Measurements from ENCODE around the gene SUV39H1.
"Not testable (repeated sequence)": the region's sequence is repeated elsewhere in the genome, so short reads cannot be mapped to it uniquely, and the experiment has no call there.

Gene SUV39H1

DNA sequence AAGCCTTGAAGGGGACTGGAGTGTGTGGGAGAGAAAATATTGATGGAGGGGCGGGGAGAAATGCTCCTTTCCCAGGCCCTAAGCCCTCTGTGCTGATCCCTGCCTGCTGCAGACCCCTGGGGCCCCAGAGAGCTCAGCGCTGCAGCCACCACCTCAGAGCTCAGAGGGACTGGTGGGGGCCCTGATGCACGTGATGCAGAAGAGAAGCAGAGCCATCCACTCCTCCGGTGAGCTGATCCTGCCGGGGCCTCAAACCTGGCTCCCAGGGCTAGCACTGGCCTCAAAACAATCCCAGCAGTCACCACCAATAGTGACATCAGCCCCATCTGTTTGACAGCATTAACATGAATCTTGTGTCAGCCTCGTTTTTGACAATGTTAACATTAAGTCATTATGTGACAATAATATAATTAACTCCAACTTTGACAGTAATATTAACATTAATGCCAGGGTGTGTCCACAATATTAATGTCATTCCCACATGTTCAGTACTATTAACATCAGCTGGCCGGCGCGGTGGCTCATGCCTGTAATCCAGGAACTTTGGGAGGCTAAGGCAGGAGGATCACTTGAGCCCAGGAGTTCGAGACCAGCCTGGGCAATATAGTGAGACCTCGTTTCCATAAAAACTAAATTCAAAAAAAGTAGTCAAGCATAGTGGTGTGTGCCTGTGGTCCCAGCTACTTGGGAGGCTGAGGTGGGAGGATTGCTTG is 7.2 kb upstream of the SUV39H1 start:
- DNase-seq = no peak

DNA sequence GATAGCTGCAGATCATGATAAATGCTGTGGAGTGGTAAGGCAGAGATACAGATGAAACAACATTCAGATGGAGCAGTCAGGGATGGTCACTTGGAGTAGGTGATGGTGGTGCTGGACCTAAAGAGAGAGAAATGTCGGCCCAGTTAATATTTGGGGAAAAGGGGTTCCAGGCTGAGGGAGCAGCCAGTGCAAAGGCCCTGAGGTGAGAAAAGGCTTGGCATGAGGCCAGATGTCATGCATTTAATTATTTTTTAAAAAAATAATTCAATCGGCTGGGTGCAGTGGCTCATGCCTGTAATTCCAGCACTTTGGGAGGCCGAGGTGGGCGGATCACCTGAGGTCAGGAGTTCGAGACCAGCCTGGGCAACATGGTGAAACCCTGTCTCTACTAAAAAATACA is 4.8 kb upstream of the SUV39H1 start:
- DNase-seq = not testable (repeated sequence)

DNA sequence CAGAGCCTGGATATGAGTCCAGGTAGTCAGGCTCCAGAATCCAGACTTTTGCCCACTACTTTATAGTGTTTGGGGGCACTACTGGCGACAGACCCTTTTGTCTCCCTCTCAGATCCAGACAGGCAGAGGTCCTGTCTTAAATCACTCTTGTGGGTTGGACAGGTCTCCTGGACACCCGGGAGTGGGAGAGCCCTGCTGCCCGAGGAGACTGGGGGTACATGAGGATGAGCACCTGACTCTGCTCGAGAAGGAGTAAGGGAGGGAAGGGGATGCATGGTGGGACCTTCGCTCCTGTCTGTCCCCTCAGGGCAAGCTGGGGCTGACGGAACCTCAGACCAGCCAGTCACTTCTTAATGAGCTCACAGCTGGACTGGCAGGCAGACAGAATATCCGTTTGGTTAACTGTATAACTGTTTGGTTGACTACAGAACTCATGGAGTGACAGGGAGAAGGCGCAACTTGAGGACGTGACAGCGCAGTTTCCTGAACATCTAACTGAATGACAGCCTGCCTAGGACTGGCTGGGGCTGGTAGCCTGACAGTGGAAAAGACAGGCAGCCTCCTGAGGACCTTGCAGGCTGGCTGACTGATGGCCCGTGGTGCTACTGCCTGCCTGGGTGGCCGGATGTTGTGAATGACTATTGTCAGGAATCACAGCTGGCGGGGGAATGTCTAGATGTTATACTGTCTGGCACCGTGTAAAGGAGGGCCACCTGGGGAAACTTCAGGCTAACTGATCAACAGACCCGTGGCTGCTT is 1.6 kb upstream of the SUV39H1 start:
- DNase-seq = no peak

DNA sequence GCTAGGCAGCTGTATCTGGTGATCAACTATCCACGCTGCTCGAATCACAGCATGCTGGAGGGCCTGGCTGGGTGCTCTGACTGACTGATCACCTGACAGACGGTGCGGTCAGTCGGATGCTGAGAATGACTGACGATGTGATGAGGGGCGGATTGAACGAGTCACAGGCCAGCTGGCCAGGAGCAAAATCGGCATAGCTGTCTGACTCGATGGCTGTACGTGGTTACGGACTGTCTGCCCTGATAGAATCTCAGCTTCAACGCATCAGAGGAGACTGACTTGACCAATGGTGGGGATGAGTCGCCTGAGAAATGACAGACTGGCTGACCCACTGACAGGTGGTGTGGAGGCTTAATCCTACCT is 1.0 kb upstream of the SUV39H1 start:
- no peak for DNase-seq

DNA sequence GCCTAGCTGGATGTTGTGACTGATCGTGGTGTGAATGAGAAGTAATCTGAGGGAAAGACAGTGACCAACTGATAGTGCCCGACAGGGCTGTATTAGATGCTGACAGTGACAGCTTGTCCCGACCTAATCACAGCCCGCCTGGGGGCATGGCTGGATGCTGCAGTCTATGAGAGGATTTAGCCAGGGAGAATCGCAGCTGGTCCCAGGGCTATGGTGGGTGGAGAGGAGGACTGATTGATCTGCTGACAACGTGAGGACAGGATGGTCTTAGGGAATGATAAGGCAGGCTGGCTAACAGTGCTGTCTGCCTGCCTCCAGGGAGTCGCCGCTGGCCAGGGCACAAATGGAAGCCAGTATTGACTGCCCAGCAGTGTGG is 621 bp upstream of the SUV39H1 start:
- DNase-seq = no peak

DNA sequence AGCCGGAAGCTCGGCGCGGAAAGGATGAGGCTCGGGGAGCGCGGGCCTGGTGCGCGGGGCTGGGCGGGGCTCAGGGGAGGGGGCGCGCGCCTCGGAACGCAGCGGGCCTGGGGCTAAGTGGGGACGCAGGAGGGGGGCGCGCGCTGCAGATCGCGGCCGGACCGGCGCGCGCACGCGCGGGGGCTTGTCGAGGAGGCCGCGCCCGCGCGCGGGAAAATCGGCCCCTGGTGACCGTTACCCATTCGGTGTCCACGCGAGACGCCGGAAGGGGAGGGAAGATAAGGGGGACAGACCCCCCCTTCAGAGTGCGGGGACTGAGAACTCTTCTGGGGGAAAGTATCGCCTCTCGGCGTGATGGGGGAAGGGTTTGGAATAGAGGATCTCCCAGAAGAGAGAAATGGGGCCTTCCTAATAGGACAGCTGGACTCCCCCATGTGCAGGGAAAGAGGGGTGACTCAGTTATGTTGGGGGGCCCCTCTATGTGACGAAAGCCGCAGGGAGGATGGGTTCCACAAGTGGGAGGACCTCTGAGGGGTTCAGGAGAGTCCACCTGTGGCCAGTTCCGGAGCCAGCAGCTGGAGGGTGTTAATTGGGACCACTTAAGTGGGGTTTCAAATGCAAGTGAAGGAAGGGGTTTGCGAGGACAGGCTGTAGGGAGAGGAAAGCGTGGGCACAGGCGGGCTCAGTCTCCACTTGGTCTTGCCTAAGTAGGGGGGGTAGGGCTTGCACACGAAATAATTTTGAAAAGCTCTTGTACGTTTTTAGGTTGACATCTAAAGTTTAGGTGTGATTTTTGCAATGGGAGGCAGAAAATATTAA is 584 bp downstream of the SUV39H1 start:
- DNase-seq = peak; percentile 26

DNA sequence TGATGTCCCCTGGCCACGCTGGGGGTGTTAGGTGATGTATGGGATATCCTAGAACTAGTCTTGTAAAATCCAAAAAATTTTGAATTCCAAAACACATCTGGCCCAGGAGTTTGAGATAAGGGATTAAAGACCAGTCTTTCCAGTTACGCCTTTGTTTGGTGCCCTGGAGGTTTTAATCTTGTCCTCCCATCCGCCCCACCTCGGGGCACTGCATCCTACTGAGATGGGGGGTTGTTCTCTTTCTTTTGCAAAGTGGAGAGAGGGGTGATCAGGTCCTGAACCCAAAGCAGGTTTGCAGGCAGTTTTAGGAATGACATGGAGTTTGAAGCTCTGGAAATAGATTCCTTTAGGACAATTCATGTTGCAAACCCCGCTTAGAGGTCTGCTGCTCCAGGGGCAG is 1.8 kb downstream of the SUV39H1 start:
- no peak for DNase-seq

DNA sequence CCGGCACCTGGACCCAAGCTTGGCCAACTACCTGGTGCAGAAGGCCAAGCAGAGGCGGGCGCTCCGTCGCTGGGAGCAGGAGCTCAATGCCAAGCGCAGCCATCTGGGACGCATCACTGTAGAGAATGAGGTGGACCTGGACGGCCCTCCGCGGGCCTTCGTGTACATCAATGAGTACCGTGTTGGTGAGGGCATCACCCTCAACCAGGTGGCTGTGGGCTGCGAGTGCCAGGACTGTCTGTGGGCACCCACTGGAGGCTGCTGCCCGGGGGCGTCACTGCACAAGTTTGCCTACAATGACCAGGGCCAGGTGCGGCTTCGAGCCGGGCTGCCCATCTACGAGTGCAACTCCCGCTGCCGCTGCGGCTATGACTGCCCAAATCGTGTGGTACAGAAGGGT is 3.7 kb downstream of the SUV39H1 start:
- DNase-seq = no peak

DNA sequence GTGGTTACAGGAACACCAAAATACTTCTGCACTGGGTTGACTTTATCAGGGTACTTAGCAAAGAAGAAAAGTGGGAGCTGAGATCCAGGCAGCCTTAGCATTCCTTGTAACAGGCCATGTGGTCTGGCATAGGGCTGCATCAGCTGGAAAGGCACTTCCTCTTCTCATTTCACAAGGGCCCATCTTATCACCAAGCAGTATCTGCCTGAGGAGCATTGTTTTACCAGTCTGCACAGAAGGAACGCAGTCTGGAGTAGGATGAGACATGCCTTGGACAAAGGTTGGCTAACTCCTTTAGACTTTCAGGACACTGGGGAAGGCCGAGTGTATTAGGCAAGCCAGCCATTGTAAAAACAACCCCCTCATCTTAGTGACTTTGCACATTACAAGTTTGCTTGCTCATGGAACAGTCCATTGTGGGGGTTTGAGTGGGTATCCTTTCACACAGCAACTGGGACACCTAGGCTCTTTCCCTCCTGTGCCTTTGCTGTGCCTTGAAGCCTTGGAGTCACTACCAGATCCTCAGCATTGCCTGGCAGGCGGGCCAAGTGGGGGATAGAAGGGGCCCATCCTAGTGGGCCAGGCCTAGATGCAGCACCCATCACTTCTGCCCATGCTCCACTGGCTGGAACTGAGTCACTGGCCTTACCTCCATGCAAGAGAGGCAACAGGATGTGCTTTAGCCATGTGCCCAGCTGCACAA is 4.6 kb downstream of the SUV39H1 start:
- DNase-seq = no peak

DNA sequence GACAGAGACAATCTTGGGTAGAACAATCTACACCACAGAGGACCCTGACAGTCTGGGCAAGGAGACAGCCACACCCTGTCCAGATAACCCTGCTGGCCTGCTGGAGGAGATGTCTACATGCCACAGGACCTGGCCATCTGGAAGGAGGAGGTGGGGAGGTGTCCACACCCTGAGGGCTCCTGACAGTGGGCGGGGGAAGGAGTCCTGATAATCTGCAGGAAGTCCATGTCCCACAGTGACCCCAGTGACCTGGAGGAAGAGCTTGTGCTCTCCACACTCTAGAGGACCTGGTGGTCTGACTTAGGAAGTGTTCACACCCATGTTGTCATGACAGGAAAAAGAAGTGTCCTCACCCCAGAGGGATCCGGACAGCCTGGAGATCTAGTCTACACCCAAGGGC is 5.5 kb downstream of the SUV39H1 start:
- no peak for DNase-seq

DNA sequence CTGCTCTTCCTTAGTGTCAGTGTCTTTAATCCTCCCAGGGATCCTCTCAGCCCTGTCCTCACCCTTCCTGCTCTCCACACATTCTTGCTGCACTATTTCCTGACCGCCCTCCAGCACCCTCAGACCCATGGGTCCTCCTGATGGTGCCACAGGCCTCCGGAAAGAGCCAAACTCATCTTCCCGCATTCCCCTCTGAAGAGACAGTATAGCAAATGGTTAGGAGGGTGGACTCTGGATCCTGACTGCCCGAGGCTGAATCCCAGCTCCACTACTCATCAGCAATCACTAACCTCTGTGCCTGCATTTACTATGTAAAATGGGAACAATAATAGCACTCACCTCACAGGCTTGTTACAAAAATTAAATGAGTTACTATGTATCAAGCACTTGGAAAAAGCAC is 6.2 kb downstream of the SUV39H1 start:
- DNase-seq = no peak

DNA sequence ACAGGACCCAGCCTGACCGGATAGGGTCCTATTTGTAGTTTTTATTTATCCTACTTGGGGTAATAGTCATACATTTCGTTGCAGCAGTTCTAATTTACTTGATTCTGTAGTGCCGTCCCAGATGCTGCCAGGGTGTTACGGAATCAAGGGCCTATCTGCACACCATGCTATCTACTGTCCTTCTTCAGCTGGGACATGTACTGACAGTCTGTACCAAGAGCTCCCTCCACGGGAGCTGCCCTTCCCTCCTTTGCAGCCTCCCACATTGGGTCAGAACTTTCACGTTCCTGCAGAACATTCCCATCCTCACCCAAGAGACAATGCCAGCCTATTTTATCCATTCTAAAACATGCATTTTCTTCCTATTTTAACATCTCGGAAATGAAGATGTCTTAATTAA is 6.7 kb downstream of the SUV39H1 start:
- no peak for DNase-seq

DNA sequence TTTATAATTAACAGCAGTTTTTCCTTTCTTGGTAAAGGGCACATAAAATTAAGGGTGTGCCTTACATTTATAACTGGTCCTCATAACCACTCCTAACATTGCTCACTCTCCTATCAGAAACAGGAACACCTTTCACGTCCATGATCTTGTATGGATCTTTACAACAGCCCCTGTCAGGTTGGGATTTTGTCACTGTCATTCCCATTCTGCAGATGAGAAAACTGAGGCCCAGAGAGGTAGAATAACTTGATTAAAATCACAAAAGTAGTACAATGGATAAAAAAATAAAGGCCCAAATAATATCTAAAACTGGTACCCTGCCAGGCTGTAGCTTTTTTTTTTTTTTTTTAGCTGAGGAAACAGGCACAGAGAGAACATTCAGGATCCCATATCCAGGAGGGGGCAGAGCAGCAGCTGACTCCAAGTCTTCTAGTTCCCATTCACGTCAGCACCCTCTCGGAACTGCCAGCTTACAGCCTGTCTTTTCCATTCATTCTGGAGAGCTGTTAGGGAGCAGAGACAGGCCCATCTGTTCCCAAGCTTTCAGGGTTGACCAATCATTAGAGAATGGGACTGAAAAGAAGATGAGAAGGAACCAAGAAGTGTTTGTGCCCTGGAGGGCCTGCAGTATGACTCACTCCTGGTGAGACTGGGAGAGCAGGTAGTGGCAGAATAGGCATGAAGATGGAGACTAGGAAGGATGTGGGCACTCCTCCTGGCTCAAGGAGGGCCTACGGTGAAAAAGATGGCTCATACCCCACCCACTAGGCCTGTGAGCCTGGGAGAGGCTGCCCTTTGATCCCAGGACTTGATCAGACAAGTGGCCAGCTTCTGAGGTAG is 7.3 kb downstream of the SUV39H1 start:
- DNase-seq = no peak

DNA sequence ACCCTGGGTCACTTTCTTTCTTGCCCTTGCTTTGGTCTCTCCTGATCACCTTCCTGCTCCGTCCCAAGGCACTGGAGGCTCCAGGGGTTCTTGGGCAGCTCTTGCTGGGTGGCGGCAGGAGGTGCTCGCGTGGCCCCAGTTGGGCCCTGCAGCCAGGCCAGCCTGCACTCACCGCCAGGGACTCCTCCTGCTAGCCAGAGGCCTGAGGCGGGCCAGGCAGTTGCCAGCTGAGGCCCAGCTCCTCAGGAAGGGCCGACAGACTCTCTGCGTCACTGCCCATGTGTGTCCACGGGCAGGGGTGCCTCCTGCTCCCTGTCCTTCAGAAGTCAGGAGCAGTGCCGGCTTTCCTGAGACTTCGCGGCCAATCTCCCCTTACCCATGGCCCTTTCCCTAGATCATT is 9.3 kb downstream of the SUV39H1 start:
- no peak for DNase-seq

DNA sequence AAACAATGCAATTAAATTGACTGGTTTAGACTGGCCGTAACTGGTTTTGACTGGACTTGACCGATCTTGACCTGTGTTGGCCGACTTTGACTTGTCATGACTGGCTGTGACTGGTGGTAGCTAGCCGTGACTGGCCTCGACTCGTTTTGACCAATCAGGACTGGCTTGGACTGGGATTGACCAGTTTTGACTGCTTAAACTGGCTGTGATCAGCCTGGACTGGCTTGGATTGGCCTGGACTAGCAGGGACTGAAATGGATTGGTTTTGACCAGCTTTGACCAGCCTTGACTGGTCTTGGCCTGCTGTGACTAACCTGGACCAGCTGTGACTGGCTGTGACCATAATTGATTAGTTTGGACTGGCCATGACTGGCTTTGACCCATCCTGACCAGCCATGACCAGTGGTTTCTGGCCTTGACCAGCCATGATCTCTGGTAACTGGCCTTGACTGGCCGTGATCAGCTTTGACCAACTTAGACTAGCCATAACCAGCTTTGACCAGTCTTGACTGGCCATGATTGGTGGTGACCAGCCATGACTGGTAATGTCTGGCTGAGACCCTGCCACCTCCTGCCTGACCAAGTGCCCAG is 13.1 kb downstream of the SUV39H1 start:
- DNase-seq = no peak

DNA sequence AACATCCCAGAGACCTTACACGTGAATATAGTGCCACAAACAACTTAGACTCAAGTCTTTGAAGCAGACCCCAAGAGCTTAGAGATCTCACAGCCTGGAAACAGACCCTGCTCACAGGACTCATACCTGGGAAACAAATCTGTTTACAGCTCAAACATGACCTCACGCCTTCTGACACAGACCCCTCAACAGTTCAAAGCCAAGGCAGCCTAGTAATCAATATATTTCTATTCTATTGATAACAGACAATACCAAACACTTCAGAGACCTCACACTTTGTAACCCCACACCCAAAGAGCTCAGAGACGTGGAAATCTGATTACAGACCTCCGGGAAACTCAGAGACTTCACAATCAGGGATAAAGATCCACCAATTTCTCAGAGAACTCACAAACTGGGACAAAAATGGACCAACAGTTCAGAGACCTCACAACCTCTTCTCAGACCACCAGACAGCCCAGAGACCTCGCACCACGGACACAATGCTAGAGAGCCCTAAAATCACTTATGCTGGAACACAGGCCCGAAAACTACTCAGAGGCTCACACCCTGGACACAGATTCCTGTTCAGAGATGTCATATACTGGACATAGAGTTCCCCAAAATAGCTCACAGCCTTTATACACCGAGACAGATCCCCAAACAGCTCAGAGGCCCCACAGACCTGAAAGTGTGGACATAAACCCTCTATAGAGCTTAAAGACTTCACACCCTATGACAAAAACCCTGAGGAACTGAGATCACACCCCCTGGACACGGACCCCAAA is 14.8 kb downstream of the SUV39H1 start:
- no peak for DNase-seq

DNA sequence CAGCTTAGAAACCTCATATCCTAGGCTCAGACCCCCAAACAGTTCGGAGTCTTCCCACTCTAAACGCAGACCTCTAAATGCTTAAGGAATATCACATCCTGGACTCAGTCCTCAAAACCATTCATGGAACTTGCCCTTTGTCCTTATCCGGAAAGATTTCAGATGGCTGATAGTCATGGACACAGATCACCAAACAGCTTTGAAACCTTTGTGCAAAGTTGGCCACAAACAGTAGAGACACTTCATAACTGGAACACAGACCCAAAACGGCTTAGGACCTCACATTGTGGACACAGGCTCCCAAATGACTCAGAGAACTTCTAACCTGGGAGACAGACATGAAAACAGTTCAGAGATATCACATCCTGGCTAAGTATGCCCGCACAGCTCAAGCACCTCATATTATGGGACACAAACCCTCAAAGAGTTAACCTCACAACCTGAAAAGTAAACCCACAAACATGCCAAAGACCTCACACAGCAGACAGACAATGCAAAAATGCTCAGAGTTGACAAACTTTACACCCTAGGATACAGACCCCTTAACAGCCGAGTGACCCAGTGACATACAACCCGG is 15.5 kb downstream of the SUV39H1 start:
- no peak for DNase-seq

DNA sequence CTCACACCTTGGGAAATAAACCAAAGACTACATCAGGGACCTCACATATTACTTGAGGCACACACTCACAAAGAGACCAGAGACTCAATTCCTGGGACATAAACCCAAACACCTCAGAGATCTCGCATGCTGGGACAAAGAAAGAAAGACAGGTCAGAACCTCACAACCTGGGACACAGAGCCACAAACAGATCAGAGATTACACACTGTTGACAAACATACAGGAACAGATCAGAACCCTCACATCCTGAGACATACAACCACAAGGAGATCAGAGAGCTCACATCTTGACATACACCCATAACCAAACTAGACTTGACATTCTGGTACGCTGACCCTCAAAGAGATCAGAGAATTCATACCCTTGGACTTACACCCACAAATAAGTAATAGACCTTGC is 17.3 kb downstream of the SUV39H1 start:
- no peak for DNase-seq

DNA sequence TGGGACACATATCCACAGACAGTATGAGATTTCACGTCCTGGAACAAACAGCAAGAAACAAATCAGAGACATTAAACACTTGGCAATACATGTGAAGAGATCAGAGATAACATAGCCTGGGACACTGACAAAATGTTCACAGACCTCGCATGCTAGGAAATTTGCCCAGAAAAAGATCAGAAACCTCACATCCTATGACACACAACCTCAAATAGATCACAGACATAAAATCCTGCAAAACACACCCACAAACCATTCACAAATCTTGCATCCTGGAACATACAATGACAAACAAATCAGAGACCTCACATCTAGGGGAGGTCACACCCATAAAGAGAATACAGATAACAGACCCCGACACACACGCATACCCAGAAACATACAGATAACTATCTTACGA is 18.0 kb downstream of the SUV39H1 start:
- DNase-seq = no peak

DNA sequence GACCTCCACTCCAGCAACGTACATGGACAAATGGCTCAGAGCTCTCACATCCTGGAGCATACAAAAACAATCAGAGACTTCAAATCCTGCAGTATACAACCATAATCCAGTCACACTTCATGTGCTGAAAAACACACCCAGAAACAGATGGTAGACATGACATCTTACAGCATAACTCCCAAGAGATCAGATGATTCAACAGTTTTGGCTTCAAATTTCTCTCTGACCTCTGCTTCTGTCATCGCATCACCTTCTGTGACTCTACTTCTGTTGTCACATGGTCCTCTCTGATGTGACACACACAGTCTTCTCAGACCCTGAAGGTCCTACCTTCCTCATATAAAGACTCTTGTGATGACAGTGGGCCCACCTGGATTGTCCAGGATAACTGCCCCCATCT is 18.5 kb downstream of the SUV39H1 start:
- DNase-seq = no peak

All from CD4-positive, alpha-beta T cell treated with Interleukin-6 for 4 hours (primary cell).